ENCODE data around the gene SGCD. TPM values are rescaled to one million over a fixed set of nuclear protein-coding genes. Genes with fewer than 3 reads are reported as not detected.

The SGCD gene
- total and polyA plus RNA-seq, 9 of the 15 experiments (the other 6 are each of a cell fraction or from before 2014, with no cell fraction given) = not detected

GRCh38 chr5:156380848-156381247 is 53.9 kb downstream of the SGCD start:
- H3K4me1 ChIP-seq (replicated peaks in 1 of 2; ENCODE audit: control insufficient read depth in 2 of 2, insufficient read depth in 2 of 2, low read length in 2 of 2) = no peaks in the 10 kb centered on the region
- no peak overlapping the region for H3K4me3 ChIP-seq
- in situ Hi-C loops (cut with MboI) (no loop called here), intact Hi-C loops (cut with micrococcal nuclease) (no loop called here)
- no peak overlapping the region for H3K4me2 ChIP-seq (ENCODE audit: insufficient read depth, low read length)
- CTCF ChIA-PET (ENCODE audit: low intra/inter-chr PET ratio) = no interaction called here
- ATAC-seq (no peak), DNase-seq (ENCODE audit: extremely low read depth in 1 of 4, low spot score in 3 of 4) (no peak), FAIRE-seq (no peak)
- no peak overlapping the region for H3K27ac ChIP-seq (ENCODE audit: extremely low read depth, low read depth, low read length)
- 0% methylated on average over 3 of the region's 3 CpGs for WGBS (ENCODE audit: insufficient coverage, low coverage, missing lambda C conversion rate)
- POLR2A ChIA-PET = no interaction called here
- no peak overlapping the region for H3K9ac ChIP-seq (ENCODE audit: insufficient read depth in 1 of 2, low read depth in 2 of 2, low read length in 2 of 2)
- no peaks in the 10 kb centered on the region for H3K79me2 ChIP-seq (ENCODE audit: control insufficient read depth, insufficient read depth, low read length)
- H4K20me1 ChIP-seq (replicated peaks; ENCODE audit: control insufficient read depth, insufficient read depth, low read length) = no peaks in the 10 kb centered on the region
- H3K9me3 ChIP-seq (replicated peaks; ENCODE audit: control insufficient read depth, insufficient read depth, low read depth, low read length) = 0 out of 2 replicates have a peak, but pooled peaks cover 1% of the 10 kb centered on the region
- no peaks in the 10 kb centered on the region for H3K36me3 ChIP-seq (ENCODE audit: control insufficient read depth, insufficient read depth, low read length)
- no peaks in the 10 kb centered on the region for H3K27me3 ChIP-seq (ENCODE audit: control insufficient read depth in 2 of 2, insufficient read depth in 2 of 2, low read length in 2 of 2)
- BruUV-seq (replicated peaks) = no TSS peak
- no peak overlapping the region for H2AFZ ChIP-seq (ENCODE audit: low read depth, low read length)
- H3K9me1 ChIP-seq (ENCODE audit: control insufficient read depth, insufficient read depth, low read length) = no peaks in the 10 kb centered on the region
- no peak for TF ChIP-seq GATAD2B (IDR thresholded peaks at IDR 0.05; ENCODE audit: borderline replicate concordance)

- H2AFZ ChIP-seq (ENCODE audit: low read depth, low read length) = no peak overlapping the region
- no peak for DNase-seq (ENCODE audit: extremely low read depth in 1 of 4, low spot score in 3 of 4)
- in situ Hi-C loops (cut with MboI) = no loop called here
- FAIRE-seq = no peak
- BruUV-seq (replicated peaks) = no TSS peak
- H3K36me3 ChIP-seq (ENCODE audit: control insufficient read depth, insufficient read depth, low read length) = no peaks in the 10 kb centered on the region
- no peak overlapping the region for H3K9ac ChIP-seq (ENCODE audit: insufficient read depth in 1 of 2, low read depth in 2 of 2, low read length in 2 of 2)
- no peak for ATAC-seq
- intact Hi-C loops (cut with micrococcal nuclease) = no loop called here
- no peaks in the 10 kb centered on the region for H4K20me1 ChIP-seq (replicated peaks; ENCODE audit: control insufficient read depth, insufficient read depth, low read length)
- POLR2A ChIA-PET = no interaction called here
- 0% methylated on average over 5 of the region's 5 CpGs for WGBS (ENCODE audit: insufficient coverage, low coverage, missing lambda C conversion rate)
- no peak overlapping the region for H3K27ac ChIP-seq (ENCODE audit: extremely low read depth, low read depth, low read length)
- no peaks in the 10 kb centered on the region for H3K9me1 ChIP-seq (ENCODE audit: control insufficient read depth, insufficient read depth, low read length)
- H3K27me3 ChIP-seq (ENCODE audit: control insufficient read depth in 2 of 2, insufficient read depth in 2 of 2, low read length in 2 of 2) = no peaks in the 10 kb centered on the region
- H3K79me2 ChIP-seq (ENCODE audit: control insufficient read depth, insufficient read depth, low read length) = no peaks in the 10 kb centered on the region
- H3K4me2 ChIP-seq (ENCODE audit: insufficient read depth, low read length) = no peak overlapping the region
- H3K4me3 ChIP-seq = no peak overlapping the region
- H3K9me3 ChIP-seq (replicated peaks; ENCODE audit: control insufficient read depth, insufficient read depth, low read depth, low read length) = 0 out of 2 replicates have a peak, but pooled peaks cover 1% of the 10 kb centered on the region
- CTCF ChIA-PET (ENCODE audit: low intra/inter-chr PET ratio) = no interaction called here
- H3K4me1 ChIP-seq (replicated peaks in 1 of 2; ENCODE audit: control insufficient read depth in 2 of 2, insufficient read depth in 2 of 2, low read length in 2 of 2) = no peaks in the 10 kb centered on the region
- TF ChIP-seq E2F8 (IDR thresholded peaks at IDR 0.05; ENCODE audit: low read depth, partially characterized antibody) (no peak), ELK3 (CRISPR knock-in tag; IDR thresholded peaks at IDR 0.05) (no peak), CXXC5 (CRISPR knock-in tag; IDR thresholded peaks at IDR 0.05) (no peak), NFIX (CRISPR knock-in tag; IDR thresholded peaks at IDR 0.05; ENCODE audit: low read depth) (no peak), PCBP1 (IDR thresholded peaks at IDR 0.05; ENCODE audit: low read depth, low read length, poor library complexity, severe bottlenecking) (no peak), BRD4 (IDR thresholded peaks at IDR 0.05) (no peak), ZBTB12 (CRISPR knock-in tag; IDR thresholded peaks at IDR 0.05) (no peak), PCBP2 (IDR thresholded peaks at IDR 0.05; ENCODE audit: low read depth, low read length, poor library complexity, severe bottlenecking) (no peak), ZNF696 (CRISPR knock-in tag; conservative IDR thresholded peaks at IDR 0.05) (no peak)
Measured at GRCh38 chr5:156383510-156384265, 56.7 kb downstream of the SGCD start.
